Prostate gland (tissue), 2 donors: Measurements from ENCODE around the gene HPN. TPM values are rescaled to one million over a fixed set of nuclear protein-coding genes. Genes with fewer than 3 reads are reported as not detected.
"Not testable (repeated sequence)": the region's sequence is repeated elsewhere in the genome, so short reads cannot be mapped to it uniquely, and the experiment has no call there.

Experiments used
- DNase-seq: peaks from one replicate; pipeline ENCODE4 v3.0.0-alpha.2; 2019; ENCODE audit warnings: low spot score
- H3K27ac ChIP-seq, 2 donors: fragments of 200-600 bp; sonication (generic); 2 replicates each; pipeline ENCODE4 v1.5.1; 2017 to 2019
- H3K27me3 ChIP-seq: fragments of 200-600 bp; sonication (generic); replicated peaks from 2 replicates; pipeline ENCODE4 v1.5.1; 2019; ENCODE audit not compliant: insufficient read depth
- H3K36me3 ChIP-seq, 2 donors: fragments of 200-600 bp; sonication (generic); 1 replicate in 1 of 2; 2 replicates in 1 of 2; pipeline versions ENCODE4 v1.5.1 to v1.8.1; 2017 to 2019
- H3K4me1 ChIP-seq: fragments of 200-600 bp; sonication (generic); replicated peaks from 2 replicates; pipeline ENCODE4 v1.5.1; 2019
- H3K4me3 ChIP-seq, 2 donors: fragments of 200-600 bp; sonication (generic); 2 replicates each; pipeline ENCODE4 v1.5.1; 2017 to 2019
- H3K9me3 ChIP-seq: fragments of 200-600 bp; sonication (generic); 2 replicates; pipeline ENCODE4 v1.5.1; 2017
- POLR2A ChIP-seq: fragments of 450-650 bp; IDR thresholded peaks from one replicate; pipeline ENCODE4 v1.6.1; 2016; ENCODE audit warnings: antibody characterized with exemption, mild to moderate bottlenecking
- POLR2AphosphoS5 ChIP-seq: sonication (generic); formaldehyde crosslinking; IDR thresholded peaks from one replicate; pipeline ENCODE4 v1.6.1; 2017; ENCODE audit warnings: antibody characterized with exemption
- WGBS: methylation state at CpG from one replicate; pipeline ENCODE4 v1.1.5; 2018; 5-methylcytosine and 5-hydroxymethylcytosine counted together
- intact Hi-C: fragments of 100-400 bp; cut with DNase I; formaldehyde crosslinking; loops from one replicate; pipeline ENCODE4 v1.14.2; 2022
- total RNA-seq, 2 donors: library from RNA; depleted of rRNA; stranded (reverse); fragments of >200 nt; gene quantifications; one replicate each; pipeline ENCODE4 v1.1.0, GENCODE V29; 2016
- TF ChIP-seq, protein P1 (sequence below), 4 experiments: fragments of 200-600 bp in 2 of 4; fragments of 450-650 bp in 2 of 4; sonication (generic) in 2 of 4; IDR thresholded peaks; 1 replicate in 3 of 4; 2 replicates in 1 of 4; pipeline ENCODE4 v1.5.1; 2016 to 2019; ENCODE audit warnings: antibody characterized with exemption in 4 of 4, mild to moderate bottlenecking in 2 of 4, moderate library complexity in 2 of 4

HPN gene
- total RNA-seq, 2 donors from 2014 or later, result 14.8 to 22.6 TPM

DNA sequence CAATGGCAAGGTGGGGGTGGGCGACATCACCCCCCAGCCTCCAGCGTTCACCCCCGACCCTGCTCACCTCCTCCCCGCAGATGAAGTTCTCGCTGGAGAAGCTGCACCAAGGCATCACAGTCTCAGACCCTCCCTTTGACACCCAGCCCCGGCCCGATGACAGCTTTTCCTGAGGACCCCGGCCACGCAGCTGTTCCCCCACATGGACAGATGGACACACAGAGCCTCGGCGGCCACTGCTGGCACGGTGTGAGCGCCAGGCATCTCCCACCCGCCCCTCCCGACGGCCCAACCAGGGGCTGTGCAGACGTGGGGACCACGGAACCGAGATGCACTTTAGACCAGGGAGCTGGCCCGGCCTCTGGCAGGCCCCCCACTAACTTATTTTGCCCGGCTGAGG is 15.6 kb upstream of the HPN start:
- H3K36me3 ChIP-seq, result peaks cover 9 to 19% of the 10 kb centered on the region in 2 donors
- intact Hi-C loops, result no loop called here

DNA sequence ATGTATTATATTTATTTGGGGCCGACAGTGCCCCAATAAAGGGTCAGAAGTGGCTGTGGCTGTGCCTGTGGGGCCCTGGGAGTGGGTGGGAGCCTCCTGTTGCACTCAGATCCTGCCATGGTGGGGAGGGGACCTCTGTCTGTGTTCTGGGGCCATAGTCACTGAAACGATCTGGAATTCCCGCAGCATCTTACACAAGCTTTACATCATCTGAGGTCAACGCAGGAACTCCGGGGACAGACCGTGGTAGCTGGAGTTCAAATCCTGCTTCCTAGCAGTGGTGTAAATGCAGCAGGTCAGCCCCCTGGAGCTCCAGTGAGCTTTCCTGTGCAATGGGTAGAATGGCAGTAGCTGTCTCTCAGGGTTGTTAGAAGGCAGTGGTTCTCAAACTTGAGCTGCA is 15.1 kb upstream of the HPN start:
- intact Hi-C loops, result no loop called here

More for the DNA sequence above, 15.6 kb upstream of the HPN start:
- Histone ChIP-seq H3K4me3 (no peak overlapping the region), H3K27me3 (no peaks in the 10 kb centered on the region), H3K9me3 (no peaks in the 10 kb centered on the region), H3K27ac (no peak overlapping the region), H3K4me1 (no peaks in the 10 kb centered on the region)
- DNase-seq, result no peak
- TF ChIP-seq, protein P1, sequence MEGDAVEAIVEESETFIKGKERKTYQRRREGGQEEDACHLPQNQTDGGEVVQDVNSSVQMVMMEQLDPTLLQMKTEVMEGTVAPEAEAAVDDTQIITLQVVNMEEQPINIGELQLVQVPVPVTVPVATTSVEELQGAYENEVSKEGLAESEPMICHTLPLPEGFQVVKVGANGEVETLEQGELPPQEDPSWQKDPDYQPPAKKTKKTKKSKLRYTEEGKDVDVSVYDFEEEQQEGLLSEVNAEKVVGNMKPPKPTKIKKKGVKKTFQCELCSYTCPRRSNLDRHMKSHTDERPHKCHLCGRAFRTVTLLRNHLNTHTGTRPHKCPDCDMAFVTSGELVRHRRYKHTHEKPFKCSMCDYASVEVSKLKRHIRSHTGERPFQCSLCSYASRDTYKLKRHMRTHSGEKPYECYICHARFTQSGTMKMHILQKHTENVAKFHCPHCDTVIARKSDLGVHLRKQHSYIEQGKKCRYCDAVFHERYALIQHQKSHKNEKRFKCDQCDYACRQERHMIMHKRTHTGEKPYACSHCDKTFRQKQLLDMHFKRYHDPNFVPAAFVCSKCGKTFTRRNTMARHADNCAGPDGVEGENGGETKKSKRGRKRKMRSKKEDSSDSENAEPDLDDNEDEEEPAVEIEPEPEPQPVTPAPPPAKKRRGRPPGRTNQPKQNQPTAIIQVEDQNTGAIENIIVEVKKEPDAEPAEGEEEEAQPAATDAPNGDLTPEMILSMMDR (IDR thresholded peaks at IDR 0.05), result no peak
- TF ChIP-seq POLR2AphosphoS5 (no peak), POLR2A (no peak)
- 84% methylated on average over 20 of the region's 21 CpGs for whole genome bisulfite sequencing

GRCh38 chr19:35027009-35027408 is 14.5 kb upstream of the HPN start:
- no peak overlapping the region for H3K27ac ChIP-seq
- DNase-seq, result no peak
- intact Hi-C loops, result no loop called here

More for the DNA sequence above, 15.1 kb upstream of the HPN start:
- no peak overlapping the region for H3K4me3 ChIP-seq
- H3K27me3 ChIP-seq, result no peaks in the 10 kb centered on the region
- TF ChIP-seq, protein P1 (IDR thresholded peaks at IDR 0.05), result no peak
- TF ChIP-seq POLR2A, result no peak
- no peak for TF ChIP-seq POLR2AphosphoS5
- no peak for DNase-seq
- no peak overlapping the region for H3K27ac ChIP-seq
- H3K9me3 ChIP-seq, result no peaks in the 10 kb centered on the region
- H3K36me3 ChIP-seq, result peaks cover 6 to 19% of the 10 kb centered on the region in 2 donors
- no peaks in the 10 kb centered on the region for H3K4me1 ChIP-seq
- WGBS, result 80% methylated on average over 6 of the region's 6 CpGs

GRCh38 chr19:35027851-35028599 is 13.5 kb upstream of the HPN start:
- 71% methylated on average over 7 of the region's 7 CpGs for WGBS
- no peak for TF ChIP-seq POLR2AphosphoS5
- TF ChIP-seq, protein P1 (IDR thresholded peaks at IDR 0.05), result no peak
- TF ChIP-seq POLR2A, result no peak
- Histone ChIP-seq H3K27ac (no peak overlapping the region), H3K36me3 (peaks cover 0 to 6% of the 10 kb centered on the region in 2 donors), H3K27me3 (no peaks in the 10 kb centered on the region), H3K9me3 (no peaks in the 10 kb centered on the region), H3K4me1 (no peaks in the 10 kb centered on the region), H3K4me3 (no peak overlapping the region)
- intact Hi-C loops, result no loop called here
- DNase-seq, result no peak

More at GRCh38 chr19:35027009-35027408, 14.5 kb upstream of the HPN start:
- no peaks in the 10 kb centered on the region for H3K4me1 ChIP-seq
- WGBS, result 86% methylated on average over 8 of the region's 8 CpGs
- H3K4me3 ChIP-seq, result no peak overlapping the region
- no peaks in the 10 kb centered on the region for H3K27me3 ChIP-seq
- H3K36me3 ChIP-seq, result peaks cover under 1 to 13% of the 10 kb centered on the region in 2 donors
- H3K9me3 ChIP-seq, result no peaks in the 10 kb centered on the region
- TF ChIP-seq POLR2AphosphoS5, result no peak
- TF ChIP-seq, protein P1 (IDR thresholded peaks at IDR 0.05), result no peak
- no peak for TF ChIP-seq POLR2A

DNA sequence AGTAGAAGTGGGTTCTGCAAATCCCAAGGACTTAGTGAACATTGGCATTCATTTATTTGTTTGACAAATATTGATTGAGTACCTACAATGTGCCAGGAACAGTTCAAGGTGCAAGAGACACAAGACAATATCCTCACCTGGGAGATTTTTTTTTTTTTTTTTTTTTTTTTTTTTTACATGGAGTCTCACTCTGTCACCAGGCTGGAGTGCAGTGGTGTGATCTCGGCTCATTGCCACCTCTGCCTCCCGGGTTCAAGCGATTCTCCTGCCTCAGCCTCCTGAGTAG is 13.0 kb upstream of the HPN start:
- DNase-seq, H3K9me3 ChIP-seq, intact Hi-C loops, H3K27me3 ChIP-seq, H3K27ac ChIP-seq, H3K4me3 ChIP-seq, H3K4me1 ChIP-seq, H3K36me3 ChIP-seq: not testable (repeated sequence)
- 93% methylated on average over 3 of the region's 3 CpGs for WGBS

DNA sequence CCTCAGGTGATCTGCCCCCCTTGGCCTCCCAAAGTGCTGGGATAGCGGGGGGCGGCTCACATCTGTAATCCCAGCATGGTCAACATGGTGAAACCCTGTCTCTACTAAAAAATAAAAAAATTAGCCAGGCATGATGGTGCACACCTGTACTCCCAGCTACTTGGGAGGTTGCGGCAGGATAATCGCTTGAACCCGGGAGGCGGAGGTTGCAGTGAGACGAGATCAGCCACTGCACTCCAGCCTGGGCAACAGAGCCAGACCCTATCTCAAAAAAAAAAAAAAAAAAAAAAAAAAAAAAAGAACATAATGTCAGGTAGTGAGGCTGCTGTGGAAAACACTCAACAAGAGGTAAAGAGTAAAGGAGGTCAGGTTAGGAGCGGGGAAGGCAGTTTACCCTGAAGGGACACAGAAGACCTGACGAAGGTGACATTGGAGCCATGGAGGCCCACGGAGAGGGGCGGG is 12.2 kb upstream of the HPN start:
- WGBS, result 77% methylated on average over 11 of the region's 11 CpGs
- H3K27ac ChIP-seq, H3K36me3 ChIP-seq, H3K27me3 ChIP-seq, H3K9me3 ChIP-seq, H3K4me1 ChIP-seq, DNase-seq, intact Hi-C loops, H3K4me3 ChIP-seq: not testable (repeated sequence)
